Epithelial cell of proximal tubule (primary cell): ENCODE results near the gene ZFR. TPM values are rescaled to one million over a fixed set of nuclear protein-coding genes. Genes with fewer than 3 reads are reported as not detected.

Experiments used
- DNase-seq: peaks from one replicate; pipeline ENCODE4 v3.0.0-alpha.2; 2011; ENCODE audit warnings: low read depth
- H3K4me3 ChIP-seq: 2 replicates; pipeline ENCODE4 v1.5.1; 2011; ENCODE audit warnings: low read depth, mild to moderate bottlenecking, low read length
- total RNA-seq: library from RNA; depleted of rRNA; stranded (reverse); fragments of >200 nt; gene quantifications from 2 replicates; pipeline ENCODE4 v1.2.3, GENCODE V29; 2015
- TF ChIP-seq, protein P1 (sequence below): conservative IDR thresholded peaks from 2 replicates; pipeline ENCODE4 v1.5.1; 2012; ENCODE audit warnings: low read depth, mild to moderate bottlenecking, low read length

The ZFR gene
- total RNA-seq, 1 donor from 2014 or later: 38.6 TPM

DNA sequence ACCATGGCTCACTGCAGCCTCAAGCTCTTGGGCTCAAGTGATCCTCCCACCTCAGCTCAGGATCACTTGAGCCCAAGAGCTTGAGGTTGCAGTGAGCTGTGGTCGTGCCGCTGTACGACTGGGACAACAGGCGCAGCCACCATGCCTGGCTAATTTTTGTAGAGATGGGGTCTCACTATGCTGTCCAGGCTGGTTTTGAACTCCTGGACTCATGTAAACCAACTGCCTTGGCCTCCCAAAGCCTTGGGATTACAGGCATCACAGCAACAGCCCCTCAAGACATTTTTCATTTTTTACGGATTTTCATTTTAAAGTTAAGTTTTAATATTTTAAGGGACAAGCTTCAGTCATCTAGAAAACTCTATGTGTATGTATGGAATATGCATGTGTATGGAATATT is 78.9 kb downstream of the ZFR start:
- DNase-seq: no peak
- TF ChIP-seq, protein P1, sequence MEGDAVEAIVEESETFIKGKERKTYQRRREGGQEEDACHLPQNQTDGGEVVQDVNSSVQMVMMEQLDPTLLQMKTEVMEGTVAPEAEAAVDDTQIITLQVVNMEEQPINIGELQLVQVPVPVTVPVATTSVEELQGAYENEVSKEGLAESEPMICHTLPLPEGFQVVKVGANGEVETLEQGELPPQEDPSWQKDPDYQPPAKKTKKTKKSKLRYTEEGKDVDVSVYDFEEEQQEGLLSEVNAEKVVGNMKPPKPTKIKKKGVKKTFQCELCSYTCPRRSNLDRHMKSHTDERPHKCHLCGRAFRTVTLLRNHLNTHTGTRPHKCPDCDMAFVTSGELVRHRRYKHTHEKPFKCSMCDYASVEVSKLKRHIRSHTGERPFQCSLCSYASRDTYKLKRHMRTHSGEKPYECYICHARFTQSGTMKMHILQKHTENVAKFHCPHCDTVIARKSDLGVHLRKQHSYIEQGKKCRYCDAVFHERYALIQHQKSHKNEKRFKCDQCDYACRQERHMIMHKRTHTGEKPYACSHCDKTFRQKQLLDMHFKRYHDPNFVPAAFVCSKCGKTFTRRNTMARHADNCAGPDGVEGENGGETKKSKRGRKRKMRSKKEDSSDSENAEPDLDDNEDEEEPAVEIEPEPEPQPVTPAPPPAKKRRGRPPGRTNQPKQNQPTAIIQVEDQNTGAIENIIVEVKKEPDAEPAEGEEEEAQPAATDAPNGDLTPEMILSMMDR: no peak
- no peak overlapping the region for H3K4me3 ChIP-seq

DNA sequence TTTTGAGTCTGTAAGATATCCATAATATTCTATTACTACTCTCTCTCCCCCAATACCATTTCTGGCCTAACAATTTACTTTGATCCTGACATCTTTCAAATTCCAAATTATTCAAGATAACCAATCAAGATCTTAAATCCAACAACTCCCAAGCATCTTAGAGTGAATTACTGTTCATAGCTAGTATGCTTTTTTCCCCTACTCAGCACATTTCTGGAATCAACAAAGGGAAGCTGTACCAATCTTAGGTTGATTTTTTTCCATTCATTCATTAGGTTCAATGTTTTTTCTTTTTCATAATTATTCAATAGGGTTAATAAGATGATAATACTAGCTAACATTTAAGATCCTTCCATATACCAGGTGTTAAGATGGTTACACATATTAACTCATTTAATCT is 81.5 kb downstream of the ZFR start:
- H3K4me3 ChIP-seq: no peak overlapping the region
- TF ChIP-seq, protein P1: no peak
- DNase-seq: no peak

DNA sequence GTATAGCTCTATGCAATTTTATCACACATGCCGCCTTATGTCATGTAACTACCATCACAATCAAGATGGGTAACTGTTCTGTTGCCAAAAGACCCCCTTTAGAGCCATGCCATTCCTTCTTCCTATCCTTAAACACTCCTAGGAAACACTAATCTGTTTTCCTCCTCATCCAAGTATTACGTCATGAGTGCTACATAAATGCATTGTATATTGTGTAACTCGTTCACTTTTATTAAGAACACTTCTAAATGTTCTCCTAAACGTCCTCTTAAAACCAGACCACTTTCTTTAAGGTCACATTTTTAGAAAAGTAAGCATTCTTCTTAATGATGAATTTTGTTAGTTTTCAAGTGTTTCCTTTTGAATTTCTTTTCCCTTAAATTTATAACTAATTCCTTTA is 82.0 kb downstream of the ZFR start:
- TF ChIP-seq, protein P1: no peak
- no peak overlapping the region for H3K4me3 ChIP-seq
- no peak for DNase-seq

DNA sequence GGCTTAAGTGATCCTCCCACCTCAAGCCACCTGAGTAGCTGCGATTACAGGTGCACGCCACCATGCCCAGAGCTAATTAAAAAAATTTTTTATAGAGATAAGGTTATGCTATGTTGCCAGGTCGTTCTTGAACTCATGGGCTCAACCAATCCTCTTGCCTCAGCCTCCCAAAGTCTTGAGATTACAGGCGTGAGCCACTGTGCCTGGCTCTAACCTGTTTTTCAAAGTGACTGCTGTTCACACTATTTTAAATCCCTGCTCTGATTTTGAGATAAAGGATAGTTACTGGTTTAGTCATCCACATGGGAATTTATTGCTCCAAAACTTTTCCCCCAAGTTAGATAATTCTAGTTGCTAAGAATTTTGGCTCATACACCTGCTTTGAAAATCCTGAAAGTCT is 83.6 kb downstream of the ZFR start:
- H3K4me3 ChIP-seq: no peak overlapping the region
- TF ChIP-seq, protein P1: no peak
- DNase-seq: no peak

DNA sequence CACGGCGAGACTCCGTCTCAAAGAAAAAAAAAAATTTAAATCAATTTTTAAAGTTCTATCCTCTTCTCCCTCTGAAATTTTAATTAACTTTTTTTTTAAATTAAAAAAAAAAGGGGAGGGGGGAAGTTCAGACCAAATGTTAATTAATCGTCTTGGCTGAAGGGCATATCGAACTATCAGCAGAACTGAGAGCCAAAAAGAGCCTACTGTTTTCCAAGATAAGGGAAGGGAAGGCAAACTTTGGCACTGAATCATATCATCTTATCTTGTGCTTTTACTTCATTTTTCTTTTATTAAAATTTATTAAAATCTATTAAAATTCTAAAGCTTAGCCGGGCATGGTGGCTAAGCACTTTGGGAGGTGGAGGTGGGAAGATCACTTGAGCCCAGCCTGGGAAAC is 85.9 kb downstream of the ZFR start:
- DNase-seq: no peak
- TF ChIP-seq, protein P1: no peak
- no peak overlapping the region for H3K4me3 ChIP-seq

DNA sequence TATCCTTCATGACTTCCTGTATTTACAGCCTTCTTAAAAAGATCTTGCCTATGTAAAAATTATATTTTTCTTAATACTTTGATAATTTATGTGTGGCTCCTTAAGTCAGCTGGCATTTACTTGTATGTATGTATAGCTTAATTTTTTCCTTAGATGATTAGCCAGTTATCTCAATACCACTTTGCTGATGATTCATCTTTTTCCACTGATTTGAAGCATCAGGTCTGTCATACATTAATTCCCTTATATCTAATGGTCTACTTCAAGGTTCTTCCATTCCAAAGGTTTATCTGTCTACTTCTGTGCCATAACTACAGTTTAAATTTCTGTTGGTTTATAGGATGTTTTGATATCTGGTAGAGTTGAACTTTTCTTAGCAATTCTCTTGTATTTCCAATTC is 86.9 kb downstream of the ZFR start:
- no peak for DNase-seq
- H3K4me3 ChIP-seq: no peak overlapping the region
- TF ChIP-seq, protein P1: no peak

DNA sequence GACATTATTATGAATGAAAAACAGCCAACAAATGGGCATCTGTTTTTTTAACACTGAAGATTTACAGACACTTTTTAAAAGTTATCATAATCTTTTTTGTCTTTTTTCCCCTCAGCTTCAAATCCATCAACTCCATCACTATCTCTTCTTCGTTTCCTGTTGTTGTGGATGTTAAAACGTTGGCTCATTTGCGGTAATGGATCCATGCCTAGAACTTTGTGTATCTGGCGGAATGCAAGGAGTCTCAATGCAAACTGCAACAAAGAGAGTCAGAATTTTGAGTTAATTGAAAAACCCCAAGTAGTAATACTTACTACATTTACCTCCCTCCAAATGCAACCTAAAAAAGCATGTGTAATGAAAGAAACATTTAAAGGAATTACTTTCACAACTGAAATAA is 88.9 kb downstream of the ZFR start:
- TF ChIP-seq, protein P1: no peak
- no peak for DNase-seq
- no peak overlapping the region for H3K4me3 ChIP-seq
